Hepatic stellate cell (primary cell): ENCODE data around the gene ABHD1.

ENCODE experiments used
- DNase-seq: peaks from one replicate; pipeline ENCODE4 v3.0.0; 2011; ENCODE audit warnings: low spot score

The ABHD1 gene

GRCh38 chr2:27136751-27137150 lies 13.1 kb downstream of the ABHD1 start:
- no peak for DNase-seq

DNA sequence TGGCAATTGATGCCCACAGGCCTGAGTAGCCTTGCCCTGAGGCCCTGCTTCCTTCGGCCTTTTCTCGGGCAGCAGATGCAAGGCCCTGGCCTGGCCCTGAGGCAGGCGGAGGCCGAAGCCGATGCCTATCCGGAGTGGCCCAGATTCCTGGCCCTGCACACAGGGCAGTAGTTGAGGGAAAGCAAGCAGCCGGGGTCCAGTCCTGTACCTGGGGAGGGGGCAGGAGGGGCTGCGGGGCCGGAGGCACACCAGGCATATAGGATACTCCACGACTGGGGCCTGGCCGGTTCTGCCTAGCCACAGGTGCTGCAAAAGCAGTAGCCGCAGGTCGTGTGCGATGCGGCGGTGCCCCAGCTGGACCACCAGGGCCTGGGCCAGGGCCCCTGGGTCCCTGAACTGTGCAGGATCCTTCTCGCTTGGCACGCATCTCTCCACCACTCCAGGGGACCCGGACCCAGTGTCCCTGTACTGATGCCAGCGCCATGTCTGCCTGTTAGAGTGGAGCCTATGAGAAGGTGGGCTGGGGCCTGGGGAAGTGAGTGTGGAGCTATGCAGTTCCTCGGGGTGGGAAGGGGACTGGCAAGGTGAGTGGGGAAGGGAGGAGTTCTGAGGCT lies 13.8 kb downstream of the ABHD1 start:
- DNase-seq: no peak

DNA sequence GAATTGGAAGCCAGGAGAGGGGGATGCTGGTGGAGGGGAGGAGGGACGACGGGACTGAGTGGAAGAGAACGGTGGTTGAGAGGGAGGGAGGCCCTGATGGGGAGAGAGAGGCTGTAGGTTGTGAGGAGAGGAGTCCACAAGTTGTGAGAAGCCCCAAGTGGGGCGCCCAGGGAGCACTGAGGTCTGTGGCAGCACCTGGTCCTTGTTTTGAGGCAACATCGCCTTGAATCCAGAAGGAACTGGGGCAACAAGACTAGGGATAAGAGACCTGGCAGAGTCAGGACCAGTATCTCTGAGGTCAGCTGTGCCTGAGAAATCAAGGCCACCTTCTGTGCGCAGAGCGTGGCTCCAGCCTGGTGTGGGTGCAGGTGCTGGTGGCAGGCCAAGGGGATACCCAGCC lies 14.5 kb downstream of the ABHD1 start:
- no peak for DNase-seq

DNA sequence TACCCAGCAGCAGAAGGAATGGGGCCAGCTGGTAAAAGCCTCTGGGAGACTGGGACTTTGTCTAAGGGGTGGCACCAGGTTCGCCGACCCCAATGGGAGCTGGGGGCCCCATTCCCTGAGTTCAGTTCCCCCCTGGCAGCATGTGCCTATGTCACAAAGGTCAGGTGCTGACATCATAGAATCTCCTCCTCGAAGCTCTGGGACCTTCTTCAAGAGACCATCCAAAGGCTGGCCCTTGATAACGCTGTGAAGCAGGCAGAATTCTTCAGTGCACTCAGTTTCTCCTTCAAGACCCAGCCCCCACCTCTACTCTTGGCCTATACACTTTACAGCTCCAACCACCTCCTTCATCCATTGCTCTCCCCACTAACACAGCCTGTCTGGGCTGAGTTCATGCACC lies 15.7 kb downstream of the ABHD1 start, which contains the start of gene PRR30:
Gene PRR30 (minus strand): TSS at position 101 of the 400 bp plus-strand sequence. CDS start 1,081 bp downstream, outside the sequence.
- no peak for DNase-seq

- DNase-seq: no peak
Measured at GRCh38 chr2:27143285-27143684, 19.7 kb downstream of the ABHD1 start.

- no peak for DNase-seq
Measured at GRCh38 chr2:27145682-27146081, 22.1 kb downstream of the ABHD1 start.

DNA sequence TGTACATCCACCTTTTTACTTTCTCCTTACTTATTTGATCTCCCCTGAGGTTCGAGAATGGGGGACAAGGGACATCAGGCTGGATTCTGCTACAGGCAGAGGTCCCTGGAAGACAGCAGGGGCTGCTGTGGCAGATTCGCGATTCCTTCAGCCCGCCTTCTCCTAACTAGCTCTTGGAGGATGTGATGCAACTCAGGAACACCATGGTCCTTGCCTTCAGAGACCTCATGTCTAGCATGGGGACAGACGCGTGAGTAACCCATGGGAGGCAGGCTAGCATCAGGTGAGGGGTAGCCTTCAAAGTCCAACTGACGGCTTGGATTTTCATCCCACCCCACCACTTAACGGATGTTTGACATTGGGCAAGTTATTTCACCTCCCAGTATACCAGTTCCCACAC lies 24.3 kb downstream of the ABHD1 start:
- no peak for DNase-seq

- no peak for DNase-seq
Measured at GRCh38 chr2:27148801-27149439, 25.3 kb downstream of the ABHD1 start, which contains the start of gene TCF23. Gene TCF23, plus strand, starts transcription at chr2:27149004. Its CDS starts 130 bp downstream, at chr2:27149134.

GRCh38 chr2:27149570-27150405 lies 26.2 kb downstream of the ABHD1 start:
- no peak for DNase-seq

DNA sequence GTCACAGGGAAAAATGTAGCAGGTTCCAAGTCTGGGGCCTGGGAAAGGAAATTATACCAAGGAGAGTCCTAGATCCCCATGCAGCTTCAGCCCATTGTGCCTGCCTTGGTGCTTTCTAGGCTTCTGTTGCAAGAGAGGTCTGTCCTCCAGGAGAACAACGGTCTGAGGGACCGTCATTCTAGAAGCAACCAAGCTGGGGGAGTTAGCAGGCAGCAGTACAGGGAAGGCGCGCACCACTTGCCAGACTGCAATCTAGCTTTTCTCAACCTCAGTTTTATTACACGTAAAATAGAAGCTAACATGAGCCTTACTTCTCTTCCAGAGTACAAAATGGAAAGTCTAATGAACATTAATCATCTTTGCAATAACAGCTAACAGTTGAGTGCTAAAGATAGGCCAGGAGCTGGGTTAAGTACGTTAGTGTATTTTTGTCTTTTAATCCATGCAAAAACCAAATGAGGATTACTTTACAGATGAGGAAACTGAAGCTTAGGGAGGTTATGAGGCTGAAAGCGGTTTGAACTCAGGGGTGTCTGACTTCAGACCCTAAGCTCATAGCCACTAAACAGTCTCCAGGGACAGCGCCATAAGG lies 27.1 kb downstream of the ABHD1 start:
- DNase-seq: no peak

DNA sequence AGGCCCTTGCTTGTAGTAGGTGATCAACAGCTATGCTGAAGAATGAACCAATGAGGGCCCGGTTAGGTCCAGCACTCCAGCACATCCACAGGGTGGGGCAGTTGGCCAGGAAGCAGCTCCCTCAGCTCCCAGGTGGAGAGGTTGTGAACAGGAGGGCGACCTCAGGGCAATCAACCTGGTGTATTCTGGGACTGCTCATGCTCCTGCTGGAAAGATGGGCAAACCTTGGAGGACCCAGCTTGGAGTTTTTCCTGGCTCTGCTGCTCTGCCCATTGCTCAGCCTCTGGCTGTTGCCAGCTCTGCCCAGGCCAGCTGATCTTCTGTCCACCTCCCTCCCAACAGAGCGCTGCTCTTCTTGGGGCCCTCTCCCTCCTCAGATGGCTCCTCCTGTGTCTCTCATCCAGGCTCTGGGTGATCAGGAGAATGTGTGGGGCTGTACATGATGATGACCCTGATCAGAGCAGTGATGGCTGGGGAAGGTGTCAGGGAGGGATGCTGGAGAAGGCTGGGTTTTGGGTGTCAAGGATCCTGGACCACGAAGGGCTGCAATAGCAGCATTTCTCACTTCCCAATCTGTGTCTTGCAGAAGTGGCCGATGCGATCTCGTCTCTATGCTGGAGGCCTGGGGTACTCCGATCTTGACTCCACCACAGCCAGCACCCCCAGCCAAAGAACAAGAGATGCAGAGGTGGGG lies 28.6 kb downstream of the ABHD1 start:
- DNase-seq: no peak

- DNase-seq: peak; percentile 50
Measured at GRCh38 chr2:27152796-27153464, 29.3 kb downstream of the ABHD1 start.

GRCh38 chr2:27154488-27154887 lies 30.9 kb downstream of the ABHD1 start:
- no peak for DNase-seq

DNA sequence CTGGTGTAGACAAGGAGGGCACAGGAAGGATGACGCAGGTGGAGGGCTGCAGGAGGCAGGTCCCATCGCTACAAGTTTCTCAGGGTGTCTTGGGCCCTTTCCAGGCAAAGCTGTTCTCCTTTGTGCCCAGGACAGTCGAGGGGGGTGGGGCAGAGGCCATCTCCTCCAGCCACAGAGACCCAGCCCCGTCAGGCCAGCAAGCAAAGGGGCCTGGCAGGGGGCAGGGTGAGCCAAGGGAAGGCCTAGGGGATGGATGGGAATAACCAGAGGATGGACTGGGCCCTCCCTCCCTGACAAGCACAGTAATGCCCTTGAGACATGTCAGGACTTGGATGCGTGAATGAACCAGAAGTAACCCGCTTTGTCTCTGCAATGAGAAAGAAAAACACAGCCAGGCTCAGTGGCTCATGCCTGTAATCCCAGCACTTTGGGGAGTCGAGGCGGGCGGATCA lies 31.5 kb downstream of the ABHD1 start:
- no peak for DNase-seq

DNA sequence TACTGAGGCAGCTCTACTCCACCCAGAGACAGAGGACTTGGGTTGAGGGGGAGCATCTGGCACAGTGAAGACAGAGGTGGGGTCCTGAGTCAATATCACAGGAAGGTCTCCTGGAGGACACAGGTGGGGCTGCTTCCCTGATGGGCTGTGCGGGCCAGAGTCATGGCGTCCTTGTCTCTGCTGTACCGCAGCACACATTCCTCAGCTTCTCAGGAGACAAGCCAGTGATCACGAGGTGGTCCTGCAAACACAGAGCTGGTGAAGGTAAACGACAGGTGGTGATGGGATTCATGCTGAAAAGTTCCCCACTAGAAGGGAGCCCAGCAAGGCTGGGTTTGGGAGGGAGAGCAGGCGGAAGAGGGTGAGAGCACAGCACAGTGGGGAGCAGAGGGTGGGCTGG lies 34.9 kb downstream of the ABHD1 start:
- no peak for DNase-seq

DNA sequence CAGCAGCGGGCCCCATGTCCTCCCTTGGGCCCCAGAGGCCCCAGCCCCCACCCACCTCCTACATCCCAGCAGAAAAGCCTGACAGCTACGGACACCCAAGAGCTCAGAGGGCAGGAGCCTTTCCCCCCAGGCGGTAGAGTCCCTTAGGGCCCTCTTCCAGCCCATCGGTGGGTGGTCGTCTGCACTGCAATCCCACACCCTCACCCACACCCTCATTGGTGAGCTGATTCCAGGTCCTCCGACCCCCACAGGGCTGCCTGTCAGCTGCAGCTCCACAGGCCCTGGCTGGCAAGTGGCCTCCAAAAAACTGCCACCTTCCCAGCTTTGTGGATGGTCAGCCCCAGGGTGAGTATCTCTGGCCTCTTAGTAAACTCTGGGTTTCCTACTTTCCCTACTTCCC lies 35.7 kb downstream of the ABHD1 start:
- DNase-seq: no peak

GRCh38 chr2:27160191-27160590 lies 36.6 kb downstream of the ABHD1 start:
- no peak for DNase-seq

DNA sequence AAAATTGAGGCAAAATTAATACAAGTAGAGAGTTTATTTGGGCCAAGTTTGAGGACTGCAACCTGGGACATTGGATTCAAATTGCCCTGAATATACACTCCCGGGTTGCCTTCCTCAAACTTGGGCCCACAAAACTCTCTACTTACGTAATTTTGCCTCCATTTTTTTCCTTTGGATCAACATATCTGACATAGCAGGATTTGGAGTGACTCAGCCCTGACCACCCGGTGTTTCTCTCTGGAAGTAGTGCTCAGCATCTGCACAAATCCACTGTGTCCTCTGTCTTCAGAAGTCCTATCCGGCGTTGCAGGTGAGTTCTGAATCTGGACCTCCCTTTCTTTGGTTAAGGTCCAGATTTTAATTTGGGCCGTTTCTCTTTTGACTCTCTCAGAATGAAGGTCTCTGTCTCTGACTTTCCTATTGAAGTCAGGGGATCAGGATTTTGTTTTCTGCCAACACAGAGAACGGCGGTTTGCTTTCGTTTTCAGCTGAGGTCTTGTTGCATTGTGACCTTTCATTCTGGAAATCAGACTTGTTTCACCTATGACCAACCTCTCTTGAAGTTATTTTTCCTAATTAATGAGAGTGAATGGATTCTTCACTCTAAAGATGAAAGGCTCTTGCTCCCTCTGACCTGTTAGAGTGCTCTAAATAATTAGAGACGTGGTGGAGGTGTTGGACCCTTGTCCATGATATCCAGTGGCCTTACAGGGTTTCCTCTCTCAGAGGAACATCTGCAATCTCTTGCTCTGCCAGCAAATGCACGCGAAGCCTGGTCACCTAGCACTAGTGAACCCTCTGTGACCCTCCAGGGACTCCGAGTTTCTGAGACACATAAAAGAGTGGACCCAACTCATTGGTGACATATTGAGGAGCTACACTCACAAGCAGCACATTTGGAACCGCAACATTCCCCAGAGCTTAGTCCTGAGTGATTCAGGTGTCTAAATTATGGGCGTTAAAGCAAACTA lies 38.8 kb downstream of the ABHD1 start:
- peak; percentile 55 for DNase-seq

DNA sequence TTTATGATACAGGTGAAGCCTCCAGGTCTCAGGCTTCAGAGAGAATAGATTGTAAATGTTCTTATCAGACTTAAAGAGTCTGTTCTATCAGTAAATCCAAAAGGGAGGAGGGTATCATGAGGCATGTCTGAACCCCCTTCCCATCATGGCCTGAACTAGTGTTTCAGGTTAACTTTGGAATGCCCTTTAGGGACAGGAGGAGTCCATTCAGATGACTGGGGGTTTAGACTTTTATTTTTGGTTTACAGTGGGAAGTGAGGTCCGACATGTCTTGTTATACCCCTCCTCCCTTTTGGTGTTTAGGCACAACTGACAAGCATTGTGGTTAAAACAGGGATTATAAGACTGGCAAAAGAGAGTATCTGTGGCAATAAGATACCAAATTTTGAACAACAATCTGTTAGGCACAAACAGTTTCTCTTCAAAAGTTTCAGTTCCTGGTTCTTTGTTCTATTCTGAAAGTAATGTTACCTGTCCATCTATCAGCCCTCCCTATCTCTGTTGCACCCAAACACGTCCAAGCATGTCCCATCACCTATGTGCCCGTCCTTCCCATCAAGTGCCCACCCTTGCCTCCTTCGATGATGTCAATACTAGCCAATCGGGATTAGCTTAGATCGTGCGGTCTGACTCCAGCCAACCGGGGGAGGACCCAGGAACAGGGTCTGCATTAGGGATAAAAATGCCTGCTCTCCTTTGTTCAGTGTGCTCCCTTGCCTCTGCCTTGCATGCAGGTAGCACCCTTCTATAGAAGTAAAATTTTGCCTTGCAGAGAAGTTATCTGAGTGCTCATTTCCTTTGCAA lies 41.5 kb downstream of the ABHD1 start:
- DNase-seq: no peak
